ENCODE results near the gene CDKN1C. TPM values are rescaled to one million over a fixed set of nuclear protein-coding genes. Genes with fewer than 3 reads are reported as not detected.

CDKN1C gene
- total RNA-seq, 2 donors from 2014 or later = 1.2 to 2.0 TPM

GRCh38 chr11:2883979-2884815 is 1.4 kb downstream of the CDKN1C start:
- H3K27ac Mint-ChIP-seq = no peak overlapping the region
- ATAC-seq (no peak), DNase-seq (ENCODE audit: low spot score) (no peak)
- no peaks in the 10 kb centered on the region for H3K36me3 Mint-ChIP-seq
- H3K27me3 Mint-ChIP-seq = peaks cover 8 to 13% of the 10 kb centered on the region in 2 donors
- H3K9me3 Mint-ChIP-seq = no peaks in the 10 kb centered on the region
- peaks cover 8 to 15% of the 10 kb centered on the region in 2 donors for H3K4me1 Mint-ChIP-seq (ENCODE audit: low read depth in 2 of 2)
- H3K4me3 Mint-ChIP-seq = no peak overlapping the region

GRCh38 chr11:2883640-2883978 is 2.0 kb downstream of the CDKN1C start:
- Mint-ChIP-seq H3K4me1 (ENCODE audit: low read depth in 2 of 2) (peaks cover 8 to 15% of the 10 kb centered on the region in 2 donors), H3K36me3 (no peaks in the 10 kb centered on the region), H3K9me3 (no peaks in the 10 kb centered on the region), H3K4me3 (no peak overlapping the region), H3K27me3 (peaks cover 8 to 13% of the 10 kb centered on the region in 2 donors), H3K27ac (no peak overlapping the region)
- ATAC-seq (no peak), DNase-seq (ENCODE audit: low spot score) (no peak)

- Mint-ChIP-seq H3K36me3 (no peaks in the 10 kb centered on the region), H3K4me3 (peak overlapping the region; percentile 79), H3K27me3 (peaks cover 8 to 13% of the 10 kb centered on the region in 2 donors), H3K9me3 (no peaks in the 10 kb centered on the region), H3K27ac (no peak overlapping the region), H3K4me1 (ENCODE audit: low read depth in 2 of 2) (peaks cover 8 to 11% of the 10 kb centered on the region in 2 donors)
- ATAC-seq (no peak), DNase-seq (ENCODE audit: low spot score) (no peak)
These were observed 3.0 kb downstream of the CDKN1C start for GRCh38 chr11:2882396-2883110.

GRCh38 chr11:2881981-2882375 is 3.6 kb downstream of the CDKN1C start:
- Mint-ChIP-seq H3K27me3 (peaks cover 8 to 13% of the 10 kb centered on the region in 2 donors), H3K36me3 (no peaks in the 10 kb centered on the region), H3K9me3 (no peaks in the 10 kb centered on the region), H3K4me1 (ENCODE audit: low read depth in 2 of 2) (peaks cover 8 to 11% of the 10 kb centered on the region in 2 donors), H3K27ac (no peak overlapping the region), H3K4me3 (no peak overlapping the region)
- DNase-seq (ENCODE audit: low spot score) (no peak), ATAC-seq (no peak)

- H3K4me3 Mint-ChIP-seq = no peak overlapping the region
- H3K4me1 Mint-ChIP-seq (ENCODE audit: low read depth in 2 of 2) = peaks cover 8 to 10% of the 10 kb centered on the region in 2 donors
- peaks cover 8 to 13% of the 10 kb centered on the region in 2 donors for H3K27me3 Mint-ChIP-seq
- DNase-seq (ENCODE audit: low spot score) = no peak
- no peak overlapping the region for H3K27ac Mint-ChIP-seq
- H3K36me3 Mint-ChIP-seq = no peaks in the 10 kb centered on the region
- no peak for ATAC-seq
- H3K9me3 Mint-ChIP-seq = no peaks in the 10 kb centered on the region
These were observed 4.2 kb downstream of the CDKN1C start for GRCh38 chr11:2881076-2881980.

- H3K36me3 Mint-ChIP-seq = no peaks in the 10 kb centered on the region
- H3K4me1 Mint-ChIP-seq (ENCODE audit: low read depth in 2 of 2) = peaks cover 8 to 10% of the 10 kb centered on the region in 2 donors
- H3K9me3 Mint-ChIP-seq = no peaks in the 10 kb centered on the region
- DNase-seq (ENCODE audit: low spot score) (no peak), ATAC-seq (no peak)
- H3K27me3 Mint-ChIP-seq = peaks cover 8 to 13% of the 10 kb centered on the region in 2 donors
- no peak overlapping the region for H3K4me3 Mint-ChIP-seq
- no peak overlapping the region for H3K27ac Mint-ChIP-seq
These were observed 4.9 kb downstream of the CDKN1C start for GRCh38 chr11:2880646-2881045.

GRCh38 chr11:2878782-2879181 is 6.8 kb downstream of the CDKN1C start:
- H3K27ac Mint-ChIP-seq = no peak overlapping the region
- H3K4me3 Mint-ChIP-seq = no peak overlapping the region
- H3K9me3 Mint-ChIP-seq = no peaks in the 10 kb centered on the region
- no peaks in the 10 kb centered on the region for H3K36me3 Mint-ChIP-seq
- no peak for ATAC-seq
- H3K27me3 Mint-ChIP-seq = peaks cover 8 to 13% of the 10 kb centered on the region in 2 donors
- H3K4me1 Mint-ChIP-seq (ENCODE audit: low read depth in 2 of 2) = peaks cover 4 to 7% of the 10 kb centered on the region in 2 donors
- DNase-seq (ENCODE audit: low spot score) = no peak

GRCh38 chr11:2877474-2877873 is 8.1 kb downstream of the CDKN1C start:
- H3K4me1 Mint-ChIP-seq (ENCODE audit: low read depth in 2 of 2) = peaks cover 0 to 2% of the 10 kb centered on the region in 2 donors
- no peak for DNase-seq (ENCODE audit: low spot score)
- H3K36me3 Mint-ChIP-seq = no peaks in the 10 kb centered on the region
- no peak for ATAC-seq
- peaks cover 0 to 6% of the 10 kb centered on the region in 2 donors for H3K27me3 Mint-ChIP-seq
- H3K4me3 Mint-ChIP-seq = no peak overlapping the region
- H3K27ac Mint-ChIP-seq = no peak overlapping the region
- H3K9me3 Mint-ChIP-seq = no peaks in the 10 kb centered on the region

GRCh38 chr11:2874963-2875362 is 10.6 kb downstream of the CDKN1C start:
- H3K27ac Mint-ChIP-seq = no peak overlapping the region
- no peak for ATAC-seq
- DNase-seq (ENCODE audit: low spot score) = no peak
- peaks cover 8 to 9% of the 10 kb centered on the region in 2 donors for H3K27me3 Mint-ChIP-seq
- no peaks in the 10 kb centered on the region for H3K36me3 Mint-ChIP-seq
- no peak overlapping the region for H3K4me3 Mint-ChIP-seq
- peaks cover 6 to 12% of the 10 kb centered on the region in 2 donors for H3K4me1 Mint-ChIP-seq (ENCODE audit: low read depth in 2 of 2)
- H3K9me3 Mint-ChIP-seq = no peaks in the 10 kb centered on the region

- Mint-ChIP-seq H3K9me3 (no peaks in the 10 kb centered on the region), H3K4me1 (ENCODE audit: low read depth in 2 of 2) (peaks cover 11 to 17% of the 10 kb centered on the region in 2 donors), H3K27me3 (peaks cover 18 to 31% of the 10 kb centered on the region in 2 donors), H3K27ac (no peak overlapping the region), H3K4me3 (no peak overlapping the region), H3K36me3 (no peaks in the 10 kb centered on the region)
- ATAC-seq (no peak), DNase-seq (ENCODE audit: low spot score) (no peak)
These were observed 14.4 kb downstream of the CDKN1C start for GRCh38 chr11:2870969-2871680.

- Mint-ChIP-seq H3K36me3 (no peaks in the 10 kb centered on the region), H3K9me3 (no peaks in the 10 kb centered on the region), H3K27ac (no peak overlapping the region), H3K27me3 (peaks cover 18 to 31% of the 10 kb centered on the region in 2 donors), H3K4me1 (ENCODE audit: low read depth in 2 of 2) (peaks cover 11 to 17% of the 10 kb centered on the region in 2 donors), H3K4me3 (no peak overlapping the region)
- DNase-seq (ENCODE audit: low spot score) (no peak), ATAC-seq (no peak)
These were observed 15.1 kb downstream of the CDKN1C start for GRCh38 chr11:2870460-2870859.

- H3K27me3 Mint-ChIP-seq = peaks cover 21 to 36% of the 10 kb centered on the region in 2 donors
- H3K36me3 Mint-ChIP-seq = no peaks in the 10 kb centered on the region
- DNase-seq (ENCODE audit: low spot score) (no peak), ATAC-seq (no peak)
- H3K4me1 Mint-ChIP-seq (ENCODE audit: low read depth in 2 of 2) = peaks cover 11 to 17% of the 10 kb centered on the region in 2 donors
- no peak overlapping the region for H3K27ac Mint-ChIP-seq
- H3K4me3 Mint-ChIP-seq = no peak overlapping the region
- H3K9me3 Mint-ChIP-seq = no peaks in the 10 kb centered on the region
These were observed 15.8 kb downstream of the CDKN1C start for GRCh38 chr11:2869561-2870427.
